CD4-positive, alpha-beta T cell (primary cell): ENCODE measurements around the gene H6PD. TPM values are rescaled to one million over a fixed set of nuclear protein-coding genes. Genes with fewer than 3 reads are reported as not detected.

ENCODE experiments used
- ATAC-seq: fragments of 200-7000 bp; cut with Tn5 transposase; one replicate; pipeline ENCODE4 v1.10.0; 2022; ENCODE audit warnings: mild to moderate bottlenecking; ENCODE audit not compliant: poor library complexity
- CTCF ChIA-PET: fragments of 350-600 bp; sonication (Branson Sonifier 250); formaldehyde crosslinking; loops from one replicate; lab custom pipeline; 2021; ENCODE audit warnings: antibody characterized with exemption, inconsistent platforms; lab: Charles Lee
- POLR2A ChIA-PET: fragments of 350-600 bp; sonication (Branson Sonifier 250); formaldehyde crosslinking; loops from one replicate; lab custom pipeline; 2021; ENCODE audit warnings: antibody characterized with exemption, inconsistent platforms; lab: Charles Lee
- DNase-seq, 14 experiments: peaks; one replicate each; pipeline ENCODE4 v3.0.0-alpha.2; 2013 to 2020; ENCODE audit warnings: mixed read lengths in 2 of 14
- H3K27ac ChIP-seq, 2 donors: one replicate each; pipeline versions ENCODE4 v1.5.1 to v1.7.0; 2013; ENCODE audit warnings: low read length in 2 of 2, low read depth in 1 of 2, mild to moderate bottlenecking in 1 of 2
- H3K27me3 ChIP-seq, 2 experiments: 1 replicate in 1 of 2; 2 replicates in 1 of 2; pipeline versions ENCODE4 v1.6.1 to v1.7.0; 2013; ENCODE audit warnings: low read length in 2 of 2, control low read depth in 1 of 2, mild to moderate bottlenecking in 1 of 2, moderate library complexity in 1 of 2; ENCODE audit not compliant: insufficient read depth in 2 of 2, control insufficient read depth in 1 of 2
- H3K36me3 ChIP-seq: one replicate; pipeline ENCODE4 v1.6.1; 2013; ENCODE audit warnings: low read length, control low read depth; ENCODE audit not compliant: insufficient read depth
- H3K4me1 ChIP-seq: one replicate; pipeline ENCODE4 v1.6.1; 2013; ENCODE audit warnings: low read length, control low read depth; ENCODE audit not compliant: insufficient read depth
- H3K4me3 ChIP-seq: one replicate; pipeline ENCODE4 v1.5.1; 2013; ENCODE audit warnings: mild to moderate bottlenecking, low read length, moderate library complexity
- H3K9me3 ChIP-seq, 2 experiments: 1 replicate in 1 of 2; 2 replicates in 1 of 2; pipeline versions ENCODE4 v1.6.1 to v1.7.0; 2013; ENCODE audit warnings: low read length in 2 of 2, mild to moderate bottlenecking in 2 of 2, control low read depth in 1 of 2, moderate library complexity in 1 of 2; ENCODE audit not compliant: control insufficient read depth in 1 of 2, insufficient read depth in 1 of 2
- H3K27ac Mint-ChIP-seq: one replicate; pipeline ENCODE4 v1.8.0; 2020; ENCODE audit warnings: mixed read lengths
- H3K27me3 Mint-ChIP-seq: one replicate; pipeline ENCODE4 v1.8.0; 2021; ENCODE audit warnings: mixed read lengths
- H3K36me3 Mint-ChIP-seq: one replicate; pipeline ENCODE4 v1.8.0; 2021; ENCODE audit warnings: low read depth, mixed read lengths
- H3K4me1 Mint-ChIP-seq: one replicate; pipeline ENCODE4 v1.8.0; 2021; ENCODE audit warnings: low read depth, mixed read lengths
- H3K4me3 Mint-ChIP-seq: one replicate; pipeline ENCODE4 v1.8.0; 2020; ENCODE audit warnings: mild to moderate bottlenecking, mixed read lengths
- H3K9me3 Mint-ChIP-seq: one replicate; pipeline ENCODE4 v1.8.0; 2020; ENCODE audit warnings: mixed read lengths
- intact Hi-C, 2 experiments: fragments of 100-400 bp; cut with DNase I in 1 of 2; cut with micrococcal nuclease in 1 of 2; formaldehyde crosslinking; loops; one replicate each; pipeline versions ENCODE4 v1.15.1 to v1.9.0; 2023 to 2025; cut with DNase I, micrococcal nuclease
- total RNA-seq, 174 experiments: library from RNA in 2 of 174; stranded (reverse) in 2 of 174; gene quantifications; one replicate each; pipeline ENCODE4 v1.2.3 and lab custom pipeline; 2021 to 2026
- TF ChIP-seq, protein P1 (sequence below): fragments of 200-600 bp; IDR thresholded peaks from one replicate; pipeline ENCODE4 v1.8.0; 2022; ENCODE audit warnings: antibody characterized with exemption, mild to moderate bottlenecking

Gene H6PD
- total RNA-seq, 2 experiments from 2014 or later = 13.6 to 13.9 TPM

DNA sequence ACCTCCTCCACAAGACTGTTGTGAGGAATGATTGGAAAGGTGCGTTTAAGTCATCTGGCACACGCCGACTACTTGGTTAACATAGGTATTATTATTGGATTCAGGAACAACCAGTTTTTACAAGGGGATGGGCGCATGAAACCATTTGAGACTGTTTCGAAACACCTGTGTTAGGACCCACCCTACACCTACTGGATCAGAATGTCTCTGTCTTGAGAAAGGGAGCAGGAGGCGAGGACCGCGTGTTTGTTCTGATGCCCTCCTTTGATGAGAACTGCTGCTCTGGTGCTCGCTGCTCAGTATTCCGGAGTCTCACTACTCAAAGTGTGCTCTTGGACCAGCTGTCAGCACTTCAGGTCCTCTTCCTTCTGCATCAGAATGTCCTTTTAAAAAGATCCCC is 7.3 kb downstream of the H6PD start:
- ChIA-PET CTCF (no interaction called here), POLR2A (no interaction called here)
- Histone ChIP-seq H3K36me3 (peaks cover 12% of the 10 kb centered on the region), H3K4me3 (no peak overlapping the region), H3K4me1 (peaks cover 46% of the 10 kb centered on the region), H3K9me3 (no peaks in the 10 kb centered on the region), H3K27me3 (no peaks in the 10 kb centered on the region), H3K27ac (no peak overlapping the region)
- intact Hi-C loops = no loop called here
- DNase-seq (no peak), ATAC-seq (no peak)
- no peak overlapping the region for H3K27ac Mint-ChIP-seq
- peaks cover 4% of the 10 kb centered on the region for H3K36me3 Mint-ChIP-seq
- H3K4me1 Mint-ChIP-seq = peaks cover 53% of the 10 kb centered on the region
- no peaks in the 10 kb centered on the region for H3K27me3 Mint-ChIP-seq
- TF ChIP-seq, protein P1, sequence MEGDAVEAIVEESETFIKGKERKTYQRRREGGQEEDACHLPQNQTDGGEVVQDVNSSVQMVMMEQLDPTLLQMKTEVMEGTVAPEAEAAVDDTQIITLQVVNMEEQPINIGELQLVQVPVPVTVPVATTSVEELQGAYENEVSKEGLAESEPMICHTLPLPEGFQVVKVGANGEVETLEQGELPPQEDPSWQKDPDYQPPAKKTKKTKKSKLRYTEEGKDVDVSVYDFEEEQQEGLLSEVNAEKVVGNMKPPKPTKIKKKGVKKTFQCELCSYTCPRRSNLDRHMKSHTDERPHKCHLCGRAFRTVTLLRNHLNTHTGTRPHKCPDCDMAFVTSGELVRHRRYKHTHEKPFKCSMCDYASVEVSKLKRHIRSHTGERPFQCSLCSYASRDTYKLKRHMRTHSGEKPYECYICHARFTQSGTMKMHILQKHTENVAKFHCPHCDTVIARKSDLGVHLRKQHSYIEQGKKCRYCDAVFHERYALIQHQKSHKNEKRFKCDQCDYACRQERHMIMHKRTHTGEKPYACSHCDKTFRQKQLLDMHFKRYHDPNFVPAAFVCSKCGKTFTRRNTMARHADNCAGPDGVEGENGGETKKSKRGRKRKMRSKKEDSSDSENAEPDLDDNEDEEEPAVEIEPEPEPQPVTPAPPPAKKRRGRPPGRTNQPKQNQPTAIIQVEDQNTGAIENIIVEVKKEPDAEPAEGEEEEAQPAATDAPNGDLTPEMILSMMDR = no peak
- no peaks in the 10 kb centered on the region for H3K9me3 Mint-ChIP-seq
- H3K4me3 Mint-ChIP-seq = no peak overlapping the region

DNA sequence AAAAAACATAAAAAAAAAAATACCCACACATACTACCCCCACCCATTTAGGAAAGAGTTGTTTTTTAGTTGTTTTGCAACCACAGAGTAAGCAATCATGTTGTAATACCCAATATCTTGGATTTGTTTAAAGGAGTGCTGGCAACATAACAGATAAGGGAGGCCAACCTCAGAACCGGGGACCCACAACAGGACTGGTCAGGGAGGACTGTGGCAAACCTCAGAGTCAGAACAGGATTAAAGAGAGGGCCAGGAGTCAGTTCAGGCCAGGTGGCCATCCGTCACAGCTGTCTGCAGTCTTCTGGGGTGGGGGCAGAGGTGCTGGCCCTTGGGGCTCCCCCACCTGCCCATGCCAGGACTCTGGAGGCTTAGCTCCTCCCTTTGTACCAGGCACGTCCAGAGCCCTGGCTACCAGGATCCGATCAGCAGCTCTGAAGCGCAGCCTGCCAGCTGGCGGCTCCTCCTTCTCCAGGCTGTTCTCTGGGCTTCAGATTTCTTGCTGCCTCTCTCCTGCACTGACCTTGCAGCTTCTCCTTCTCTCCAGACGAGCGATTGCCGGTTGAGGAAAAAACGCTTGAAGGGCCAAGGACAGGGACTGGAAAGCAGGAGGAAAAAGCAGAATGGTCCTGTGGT is 7.9 kb downstream of the H6PD start:
- peaks cover 46% of the 10 kb centered on the region for H3K4me1 ChIP-seq
- no peak overlapping the region for H3K4me3 ChIP-seq
- POLR2A ChIA-PET = no interaction called here

DNA sequence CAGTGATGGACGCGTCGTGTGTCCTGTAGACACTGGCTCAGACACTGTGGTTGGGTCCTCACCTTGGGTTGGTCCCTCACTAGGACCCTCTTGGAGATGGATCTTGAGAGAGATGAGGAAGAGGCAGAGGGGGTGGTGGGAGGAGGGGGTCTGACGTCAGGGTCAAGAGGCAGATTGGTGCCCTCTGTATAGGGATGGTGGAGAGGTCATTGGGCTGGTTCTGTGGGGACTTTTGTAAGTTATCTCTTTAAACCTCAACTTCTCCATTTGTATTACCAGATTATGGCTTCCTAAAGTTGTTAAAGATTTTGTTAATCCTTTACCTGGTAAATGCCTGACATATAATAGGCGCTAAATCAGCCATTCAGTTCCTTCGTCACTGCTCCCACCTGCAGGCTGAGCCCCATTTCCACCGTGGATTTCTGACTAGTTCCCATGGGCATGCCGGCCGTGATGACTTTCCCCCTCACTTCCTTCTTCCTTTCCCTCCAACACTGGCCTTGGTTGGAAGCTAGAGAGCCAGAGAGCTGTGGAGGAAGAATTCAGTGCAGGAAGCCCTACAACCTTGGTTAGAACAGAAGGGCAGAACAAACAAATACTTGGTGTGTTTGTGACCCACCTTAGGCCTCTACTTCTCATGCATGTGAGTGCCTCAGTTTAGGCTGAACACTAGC is 8.6 kb downstream of the H6PD start:
- Histone ChIP-seq H3K27ac (no peak overlapping the region), H3K9me3 (no peaks in the 10 kb centered on the region), H3K4me3 (no peak overlapping the region), H3K27me3 (no peaks in the 10 kb centered on the region), H3K36me3 (peaks cover 22% of the 10 kb centered on the region), H3K4me1 (peaks cover 44% of the 10 kb centered on the region)
- TF ChIP-seq, protein P1 = no peak
- Mint-ChIP-seq H3K4me3 (no peak overlapping the region), H3K27ac (no peak overlapping the region), H3K36me3 (peaks cover 5% of the 10 kb centered on the region), H3K27me3 (no peaks in the 10 kb centered on the region), H3K9me3 (no peaks in the 10 kb centered on the region), H3K4me1 (peaks cover 43% of the 10 kb centered on the region)
- ATAC-seq = no peak
- ChIA-PET POLR2A (no interaction called here), CTCF (no interaction called here)
- intact Hi-C loops = no loop called here
- DNase-seq = no peak

More for the DNA sequence above, 7.9 kb downstream of the H6PD start:
- peaks cover 17% of the 10 kb centered on the region for H3K36me3 ChIP-seq
- no peaks in the 10 kb centered on the region for H3K9me3 ChIP-seq
- DNase-seq = no peak
- CTCF ChIA-PET = no interaction called here
- H3K4me3 Mint-ChIP-seq = no peak overlapping the region
- H3K27me3 Mint-ChIP-seq = no peaks in the 10 kb centered on the region
- peaks cover 4% of the 10 kb centered on the region for H3K36me3 Mint-ChIP-seq
- peaks cover 50% of the 10 kb centered on the region for H3K4me1 Mint-ChIP-seq
- TF ChIP-seq, protein P1 = no peak
- no peak for ATAC-seq
- H3K27me3 ChIP-seq = no peaks in the 10 kb centered on the region
- intact Hi-C loops = no loop called here
- no peak overlapping the region for H3K27ac ChIP-seq
- no peak overlapping the region for H3K27ac Mint-ChIP-seq
- no peaks in the 10 kb centered on the region for H3K9me3 Mint-ChIP-seq
